Body of pancreas (tissue), 4 donors: ENCODE data around the gene LILRA1.

ENCODE experiments used
- POLR2A ChIP-seq, 3 donors: fragments of 450-650 bp; IDR thresholded peaks; one replicate each; pipeline ENCODE4 v1.6.1; 2016; ENCODE audit warnings: antibody characterized with exemption in 3 of 3, mild to moderate bottlenecking in 2 of 3
- TF ChIP-seq, protein P1 (sequence below), 7 experiments: fragments of 450-650 bp in 4 of 7; fragments of 200-600 bp in 3 of 7; sonication (generic) in 3 of 7; IDR thresholded peaks; one replicate each; pipeline ENCODE4 v1.5.1; 2016 to 2019; ENCODE audit warnings: antibody characterized with exemption in 7 of 7

DNA sequence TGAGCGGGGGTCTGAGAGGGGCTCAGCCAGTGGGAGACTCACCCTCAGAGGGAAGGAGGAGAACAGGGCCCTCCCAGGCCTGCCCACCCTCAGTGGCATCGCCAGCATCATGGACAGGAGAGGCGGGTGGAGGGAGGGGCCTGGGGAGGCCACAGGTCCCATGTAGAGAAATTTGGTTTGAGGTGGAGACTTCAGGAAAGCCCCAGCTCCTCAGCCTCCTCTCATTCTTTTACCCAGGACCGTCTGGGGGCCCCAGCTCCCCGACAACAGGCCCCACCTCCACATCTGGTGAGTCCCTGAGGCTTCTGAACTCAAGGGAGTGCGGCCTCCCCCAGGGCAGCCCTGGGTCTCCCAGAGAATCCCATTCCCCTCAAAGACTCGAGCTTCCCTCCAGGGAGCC, 40.0 kb downstream of the LILRA1 start:
- TF ChIP-seq, protein P1, sequence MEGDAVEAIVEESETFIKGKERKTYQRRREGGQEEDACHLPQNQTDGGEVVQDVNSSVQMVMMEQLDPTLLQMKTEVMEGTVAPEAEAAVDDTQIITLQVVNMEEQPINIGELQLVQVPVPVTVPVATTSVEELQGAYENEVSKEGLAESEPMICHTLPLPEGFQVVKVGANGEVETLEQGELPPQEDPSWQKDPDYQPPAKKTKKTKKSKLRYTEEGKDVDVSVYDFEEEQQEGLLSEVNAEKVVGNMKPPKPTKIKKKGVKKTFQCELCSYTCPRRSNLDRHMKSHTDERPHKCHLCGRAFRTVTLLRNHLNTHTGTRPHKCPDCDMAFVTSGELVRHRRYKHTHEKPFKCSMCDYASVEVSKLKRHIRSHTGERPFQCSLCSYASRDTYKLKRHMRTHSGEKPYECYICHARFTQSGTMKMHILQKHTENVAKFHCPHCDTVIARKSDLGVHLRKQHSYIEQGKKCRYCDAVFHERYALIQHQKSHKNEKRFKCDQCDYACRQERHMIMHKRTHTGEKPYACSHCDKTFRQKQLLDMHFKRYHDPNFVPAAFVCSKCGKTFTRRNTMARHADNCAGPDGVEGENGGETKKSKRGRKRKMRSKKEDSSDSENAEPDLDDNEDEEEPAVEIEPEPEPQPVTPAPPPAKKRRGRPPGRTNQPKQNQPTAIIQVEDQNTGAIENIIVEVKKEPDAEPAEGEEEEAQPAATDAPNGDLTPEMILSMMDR (IDR thresholded peaks at IDR 0.05) = no peak
- no peak for TF ChIP-seq POLR2A (IDR thresholded peaks at IDR 0.05)
